Caco-2 (cell line): ENCODE data around the gene CRYBG2. TPM values are rescaled to one million over a fixed set of nuclear protein-coding genes. Genes with fewer than 3 reads are reported as not detected.
A peak's percentile ranks its signal among the peaks of the same experiment; 100 is the strongest.

Experiments used
- BruUV-seq: library from RNA; stranded (reverse); fragments of 400-500 nt; replicated peaks from 2 replicates; lab custom pipeline; 2021; lab: Mats Ljungman, UMichigan
- CTCF ChIA-PET: fragments of 300-600 bp; sonication (Branson Sonifier 250); formaldehyde crosslinking; loops from one replicate; lab custom pipeline; 2022; ENCODE audit warnings: antibody characterized with exemption; lab: Charles Lee
- POLR2A ChIA-PET: fragments of 300-600 bp; sonication (Branson Sonifier 250); formaldehyde crosslinking; loops from one replicate; lab custom pipeline; 2022; ENCODE audit warnings: antibody characterized with exemption; lab: Charles Lee
- DNase-seq, 2 experiments: peaks; one replicate each; pipeline versions ENCODE4 v3.0.0 to v3.0.0-alpha.2; 2020 to 2022
- H3K27me3 ChIP-seq: replicated peaks from 2 replicates; pipeline ENCODE4 v1.6.0; 2011; ENCODE audit warnings: low read length; ENCODE audit not compliant: control insufficient read depth, insufficient read depth
- H3K36me3 ChIP-seq: 2 replicates; pipeline ENCODE4 v1.5.1; 2011; ENCODE audit warnings: low read length; ENCODE audit not compliant: control insufficient read depth, insufficient read depth
- H3K4me1 ChIP-seq: fragments of 250-450 bp; sonication (Bioruptor Pico); 2 replicates; pipeline ENCODE4 v1.5.1; 2020; ENCODE audit warnings: mild to moderate bottlenecking
- H3K4me3 ChIP-seq: 2 replicates; pipeline ENCODE4 v1.5.1; 2011; ENCODE audit warnings: low read depth, mild to moderate bottlenecking, control low read depth, low read length
- H3K9me3 ChIP-seq: fragments of 250-450 bp; sonication (Bioruptor Pico); 2 replicates; pipeline ENCODE4 v1.5.1; 2020; ENCODE audit warnings: mild to moderate bottlenecking, moderate library complexity
- H3K27ac Mint-ChIP-seq: one replicate; pipeline ENCODE4 v1.8.0; 2022; ENCODE audit warnings: mixed read lengths; ENCODE audit not compliant: unreplicated experiment
- H3K27me3 Mint-ChIP-seq: one replicate; pipeline ENCODE4 v1.8.0; 2022; ENCODE audit warnings: mixed read lengths; ENCODE audit not compliant: insufficient read depth, unreplicated experiment
- H3K36me3 Mint-ChIP-seq: one replicate; pipeline ENCODE4 v1.8.0; 2022; ENCODE audit warnings: mild to moderate bottlenecking, mixed read lengths; ENCODE audit not compliant: insufficient read depth, unreplicated experiment
- H3K4me1 Mint-ChIP-seq: one replicate; pipeline ENCODE4 v1.8.0; 2022; ENCODE audit warnings: low read depth, mixed read lengths; ENCODE audit not compliant: unreplicated experiment
- H3K4me3 Mint-ChIP-seq: one replicate; pipeline ENCODE4 v1.8.0; 2022; ENCODE audit warnings: mild to moderate bottlenecking, moderate library complexity, mixed read lengths; ENCODE audit not compliant: unreplicated experiment
- H3K9me3 Mint-ChIP-seq: one replicate; pipeline ENCODE4 v1.8.0; 2022; ENCODE audit warnings: mixed read lengths; ENCODE audit not compliant: unreplicated experiment
- intact Hi-C: fragments of 100-400 bp; cut with micrococcal nuclease; formaldehyde crosslinking; loops from one replicate; pipeline ENCODE4 v1.10.0; 2022; ENCODE audit not compliant: unreplicated experiment
- total RNA-seq: library from RNA; stranded (reverse); gene quantifications from 2 replicates; pipeline ENCODE4 v1.2.3, GENCODE V29; 2022
- TF ChIP-seq, protein P1 (sequence below), 2 experiments: fragments of 200-600 bp in 1 of 2; IDR thresholded peaks; 1 replicate in 1 of 2; 2 replicates in 1 of 2; pipeline versions ENCODE4 v1.5.1 to v1.8.0; 2011 to 2022; ENCODE audit warnings: antibody characterized with exemption in 1 of 2, control low read depth in 1 of 2, inconsistent platforms in 1 of 2, low read depth in 1 of 2, low read length in 1 of 2, mild to moderate bottlenecking in 1 of 2, moderate library complexity in 1 of 2; ENCODE audit not compliant: insufficient read depth in 1 of 2, severe bottlenecking in 1 of 2, unreplicated experiment in 1 of 2

The CRYBG2 gene
- total RNA-seq, 1 experiment from 2014 or later: 66.1 TPM

DNA sequence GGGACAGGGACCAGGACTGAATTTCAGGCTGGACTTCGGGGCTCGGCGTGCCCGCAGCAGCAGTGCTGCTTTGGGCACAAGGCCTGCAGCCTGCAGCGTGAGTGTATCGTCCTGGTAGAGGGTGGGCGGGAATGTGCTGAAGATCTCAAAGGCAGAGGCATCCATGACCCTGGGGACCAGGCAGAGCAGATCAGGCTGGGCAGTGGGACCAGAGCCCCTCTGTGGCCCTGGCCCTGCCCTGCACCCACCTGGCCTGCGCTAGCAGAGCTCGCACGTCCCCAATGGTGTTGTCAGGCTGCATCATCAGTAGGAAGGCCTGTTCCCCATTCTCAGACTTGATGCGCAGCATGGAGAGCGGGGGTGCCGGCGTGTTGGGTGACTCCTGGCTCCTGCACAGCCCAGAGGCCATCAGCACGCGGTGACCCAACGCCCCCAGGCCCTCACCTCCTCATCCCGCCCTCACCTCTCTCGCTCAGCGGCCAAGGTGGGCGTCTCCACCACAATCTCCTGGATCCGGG lies 71.5 kb downstream of the CRYBG2 start:
- intact Hi-C loops: no loop called here
- H3K27ac Mint-ChIP-seq: no peak overlapping the region
- no peaks in the 10 kb centered on the region for H3K27me3 Mint-ChIP-seq
- DNase-seq: no peak
- H3K9me3 ChIP-seq: no peaks in the 10 kb centered on the region
- H3K4me1 ChIP-seq: peaks cover 32% of the 10 kb centered on the region
- H3K4me3 ChIP-seq: no peak overlapping the region
- H3K4me3 Mint-ChIP-seq: no peak overlapping the region
- CTCF ChIA-PET: no interaction called here
- peaks cover 24% of the 10 kb centered on the region for H3K4me1 Mint-ChIP-seq
- H3K27me3 ChIP-seq: no peaks in the 10 kb centered on the region
- peaks cover 2% of the 10 kb centered on the region for H3K36me3 ChIP-seq
- POLR2A ChIA-PET: no interaction called here
- H3K36me3 Mint-ChIP-seq: peaks cover 43% of the 10 kb centered on the region
- TF ChIP-seq, protein P1, sequence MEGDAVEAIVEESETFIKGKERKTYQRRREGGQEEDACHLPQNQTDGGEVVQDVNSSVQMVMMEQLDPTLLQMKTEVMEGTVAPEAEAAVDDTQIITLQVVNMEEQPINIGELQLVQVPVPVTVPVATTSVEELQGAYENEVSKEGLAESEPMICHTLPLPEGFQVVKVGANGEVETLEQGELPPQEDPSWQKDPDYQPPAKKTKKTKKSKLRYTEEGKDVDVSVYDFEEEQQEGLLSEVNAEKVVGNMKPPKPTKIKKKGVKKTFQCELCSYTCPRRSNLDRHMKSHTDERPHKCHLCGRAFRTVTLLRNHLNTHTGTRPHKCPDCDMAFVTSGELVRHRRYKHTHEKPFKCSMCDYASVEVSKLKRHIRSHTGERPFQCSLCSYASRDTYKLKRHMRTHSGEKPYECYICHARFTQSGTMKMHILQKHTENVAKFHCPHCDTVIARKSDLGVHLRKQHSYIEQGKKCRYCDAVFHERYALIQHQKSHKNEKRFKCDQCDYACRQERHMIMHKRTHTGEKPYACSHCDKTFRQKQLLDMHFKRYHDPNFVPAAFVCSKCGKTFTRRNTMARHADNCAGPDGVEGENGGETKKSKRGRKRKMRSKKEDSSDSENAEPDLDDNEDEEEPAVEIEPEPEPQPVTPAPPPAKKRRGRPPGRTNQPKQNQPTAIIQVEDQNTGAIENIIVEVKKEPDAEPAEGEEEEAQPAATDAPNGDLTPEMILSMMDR (IDR thresholded peaks at IDR 0.05; ENCODE audit: insufficient read depth in 1 of 2, low read depth in 1 of 2, low read length in 1 of 2, severe bottlenecking in 1 of 2, unreplicated experiment in 1 of 2): no peak
- no TSS peak for BruUV-seq
- no peaks in the 10 kb centered on the region for H3K9me3 Mint-ChIP-seq

DNA sequence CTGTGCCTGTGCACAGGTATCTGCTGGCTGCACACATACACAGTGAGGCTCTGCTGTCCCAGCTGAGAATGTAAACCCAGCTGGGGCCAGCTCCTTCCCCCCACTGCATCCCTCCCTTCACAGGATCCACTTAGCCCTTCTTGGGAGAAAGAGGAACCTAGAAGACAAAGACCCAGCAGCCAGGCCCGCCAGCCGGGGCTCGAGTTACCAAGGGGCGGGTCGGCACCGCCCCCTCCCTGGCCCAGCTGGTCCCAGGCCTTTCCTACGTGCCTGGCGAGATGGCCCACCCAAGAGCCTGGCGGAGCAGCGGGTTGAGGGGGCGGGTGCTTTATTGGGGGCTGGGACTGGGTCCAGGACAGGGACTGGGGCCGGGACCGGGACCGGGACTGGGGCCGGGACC lies 72.0 kb downstream of the CRYBG2 start:
- ChIA-PET POLR2A (no interaction called here), CTCF (no interaction called here)
- no peaks in the 10 kb centered on the region for H3K9me3 Mint-ChIP-seq
- Histone ChIP-seq H3K4me3 (no peak overlapping the region), H3K27me3 (no peaks in the 10 kb centered on the region), H3K9me3 (no peaks in the 10 kb centered on the region), H3K36me3 (peaks cover 2% of the 10 kb centered on the region), H3K4me1 (peaks cover 37% of the 10 kb centered on the region)
- BruUV-seq: no TSS peak
- no peaks in the 10 kb centered on the region for H3K27me3 Mint-ChIP-seq
- no peak overlapping the region for H3K4me3 Mint-ChIP-seq
- H3K4me1 Mint-ChIP-seq: peaks cover 27% of the 10 kb centered on the region
- TF ChIP-seq, protein P1 (IDR thresholded peaks at IDR 0.05; ENCODE audit: insufficient read depth in 1 of 2, low read depth in 1 of 2, low read length in 1 of 2, severe bottlenecking in 1 of 2, unreplicated experiment in 1 of 2): no peak
- peaks cover 46% of the 10 kb centered on the region for H3K36me3 Mint-ChIP-seq
- no peak overlapping the region for H3K27ac Mint-ChIP-seq
- DNase-seq: no peak
- intact Hi-C loops: no loop called here

DNA sequence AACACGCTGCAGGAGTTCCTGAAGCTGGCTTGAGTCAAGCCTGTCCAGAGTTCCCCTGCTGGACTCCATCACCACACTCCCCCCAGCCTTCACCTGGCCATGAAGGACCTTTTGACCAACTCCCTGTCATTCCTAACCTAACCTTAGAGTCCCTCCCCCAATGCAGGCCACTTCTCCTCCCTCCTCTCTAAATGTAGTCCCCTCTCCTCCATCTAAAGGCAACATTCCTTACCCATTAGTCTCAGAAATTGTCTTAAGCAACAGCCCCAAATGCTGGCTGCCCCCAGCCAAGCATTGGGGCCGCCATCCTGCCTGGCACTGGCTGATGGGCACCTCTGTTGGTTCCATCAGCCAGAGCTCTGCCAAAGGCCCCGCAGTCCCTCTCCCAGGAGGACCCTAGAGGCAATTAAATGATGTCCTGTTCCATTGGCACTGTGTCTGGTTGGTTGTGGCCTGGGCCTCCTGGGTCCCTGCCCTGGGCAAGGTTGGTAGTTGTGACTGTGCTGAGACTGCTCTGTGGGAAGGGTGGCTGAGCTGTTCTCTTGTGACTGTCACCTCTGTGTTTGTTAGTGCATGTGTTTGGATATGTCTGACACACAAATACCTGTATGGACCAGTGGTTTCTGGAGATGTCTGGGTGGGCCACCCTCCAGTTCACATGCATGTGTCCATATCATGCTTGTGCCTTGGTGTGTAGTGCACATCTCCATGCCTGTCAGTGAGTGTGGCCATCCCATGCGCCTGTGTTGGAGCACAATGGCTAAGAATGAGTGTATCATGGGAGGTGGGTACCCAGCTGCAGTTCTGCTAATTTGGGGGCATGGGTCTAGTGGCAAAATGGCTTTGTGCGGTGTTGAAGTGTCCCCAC lies 72.6 kb downstream of the CRYBG2 start:
- Mint-ChIP-seq H3K27ac (peak overlapping the region; percentile 81), H3K36me3 (peaks cover 52% of the 10 kb centered on the region), H3K27me3 (no peaks in the 10 kb centered on the region), H3K4me1 (peaks cover 33% of the 10 kb centered on the region), H3K9me3 (no peaks in the 10 kb centered on the region), H3K4me3 (peak overlapping the region; percentile 88)
- Histone ChIP-seq H3K4me3 (no peak overlapping the region), H3K4me1 (peaks cover 44% of the 10 kb centered on the region), H3K9me3 (no peaks in the 10 kb centered on the region), H3K36me3 (peaks cover 2% of the 10 kb centered on the region), H3K27me3 (no peaks in the 10 kb centered on the region)
- ChIA-PET POLR2A (no interaction called here), CTCF (interaction anchor here (0.5 kb wide), 1 partner anchor 42 kb away, joined by 4 read pairs; no protein-coding TSS in a partner anchor)
- TF ChIP-seq, protein P1 (IDR thresholded peaks at IDR 0.05; ENCODE audit: insufficient read depth in 1 of 2, low read depth in 1 of 2, low read length in 1 of 2, severe bottlenecking in 1 of 2, unreplicated experiment in 1 of 2): no peak
- intact Hi-C loops: no loop called here
- BruUV-seq: TSS peak; percentile 87
- DNase-seq: no peak
